Adrenal gland (tissue), 12 donors: ENCODE data around the gene COL12A1. TPM values are rescaled to one million over a fixed set of nuclear protein-coding genes. Genes with fewer than 3 reads are reported as not detected.

Source experiments
- DNase-seq, 7 donors: peaks; one replicate each; pipeline ENCODE4 v3.0.0-alpha.2; 2019 to 2020
- H3K27ac ChIP-seq, 5 donors: fragments of 200-600 bp; sonication (generic) in 4 of 5; 1 replicate in 3 of 5; 2 replicates in 2 of 5; pipeline versions ENCODE4 v1.5.1 to v1.8.0; 2016 to 2020; ENCODE audit warnings: mild to moderate bottlenecking in 1 of 5
- H3K27me3 ChIP-seq: fragments of 200-600 bp; 2 replicates; pipeline ENCODE4 v1.8.0; 2021
- H3K36me3 ChIP-seq, 2 donors: fragments of 200-600 bp; replicated peaks in 1 of 2; 1 replicate in 1 of 2; 2 replicates in 1 of 2; pipeline versions ENCODE4 v1.5.1 to v1.8.0; 2018 to 2022
- H3K4me1 ChIP-seq, 2 donors: fragments of 200-600 bp; replicated peaks in 1 of 2; 1 replicate in 1 of 2; 2 replicates in 1 of 2; pipeline versions ENCODE4 v1.5.1 to v1.8.0; 2018 to 2021
- H3K4me3 ChIP-seq, 4 donors: fragments of 200-600 bp; sonication (generic) in 3 of 4; one replicate each; pipeline ENCODE4 v1.5.1; 2016 to 2018
- H3K9me3 ChIP-seq, 3 donors: fragments of 200-600 bp; sonication (generic) in 1 of 3; replicated peaks in 1 of 3; 1 replicate in 2 of 3; 2 replicates in 1 of 3; pipeline versions ENCODE4 v1.5.1 to v1.8.0; 2016 to 2021
- CTCF ChIP-seq, 6 experiments: fragments of 450-650 bp in 4 of 6; fragments of 200-600 bp in 2 of 6; sonication (generic) in 1 of 6; IDR thresholded peaks; 1 replicate in 5 of 6; 2 replicates in 1 of 6; pipeline versions ENCODE4 v1.5.1 to v1.8.0; 2016 to 2021; ENCODE audit warnings: antibody characterized with exemption in 6 of 6, mild to moderate bottlenecking in 2 of 6, moderate library complexity in 1 of 6
- POLR2A ChIP-seq, 2 donors: fragments of 450-650 bp; IDR thresholded peaks; one replicate each; pipeline ENCODE4 v1.6.1; 2017; ENCODE audit warnings: antibody characterized with exemption in 2 of 2, mild to moderate bottlenecking in 2 of 2, moderate library complexity in 1 of 2
- WGBS, 4 donors: extraction: QIAGEN DNeasy Blood & Tissue Kit in 2 of 4; methylation state at CpG; one replicate each; pipeline versions ENCODE4 v1.1.5 to v1.1.7; 2013 to 2017; 5-methylcytosine and 5-hydroxymethylcytosine counted together
- intact Hi-C, 2 donors: fragments of 100-400 bp; cut with DNase I; formaldehyde crosslinking; loops; one replicate each; pipeline versions ENCODE4 v1.14.1 to v1.15.0; 2022 to 2023
- polyA plus RNA-seq, 3 donors: library from polyadenylated mRNA; stranded (reverse); fragments of 200-250 nt in 2 of 3; fragments of 350-450 nt in 1 of 3; fragmentation: Illumina TruSeq in 1 of 3; extraction: RNeasy Lipid Tissue Mini Kit (QIAGEN cat#74804) in 1 of 3; gene quantifications; one replicate each; pipeline ENCODE4 v1.2.3, GENCODE V29; 2013 to 2014
- total RNA-seq, 9 donors: library from RNA; depleted of rRNA in 4 of 9; stranded (reverse); fragments of >200 nt in 4 of 9; fragments of 120-200 nt in 1 of 9; fragmentation: NEBNext Ultra II Directional in 1 of 9; extraction: Animal tissue kit (Norgen Biotek cat#: 25700) in 1 of 9; gene quantifications; one replicate each; pipeline versions ENCODE4 v1.1.0 to v1.2.4, GENCODE V29; 2013 to 2023
- donor health status: healthy with polysubstance abuse.
- donor health status: Bipolar disorder and iron deficiency.
- donor health status: DM: yes; HTN: yes; CAD: no.
- donor health status: DM: no; HTN: no; CAD: no.
- donor health status: DM: no; HTN: no; CAD: no.
- donor health status: DM: yes; HTN: yes; CAD: no.

The COL12A1 gene
- total and polyA plus RNA-seq, 12 donors = 13.0 to 106 (median 54.2) TPM

GRCh38 chr6:75052491-75052890, 153.4 kb downstream of the COL12A1 start:
- H3K36me3 ChIP-seq = no peaks in the 10 kb centered on the region
- intact Hi-C loops = no loop called here
- no peak overlapping the region for H3K4me3 ChIP-seq
- WGBS, 4 donors = 65 to 74% (median 71%) methylated on average over 3 of the region's 3 CpGs
- H3K27ac ChIP-seq = no peak overlapping the region
- H3K9me3 ChIP-seq = no peaks in the 10 kb centered on the region
- DNase-seq = no peak
- H3K27me3 ChIP-seq = no peaks in the 10 kb centered on the region
- TF ChIP-seq POLR2A (IDR thresholded peaks at IDR 0.05) (no peak), CTCF (IDR thresholded peaks at IDR 0.05) (no peak)
- H3K4me1 ChIP-seq = no peaks in the 10 kb centered on the region

- Histone ChIP-seq H3K36me3 (no peaks in the 10 kb centered on the region), H3K4me3 (no peak overlapping the region), H3K27me3 (no peaks in the 10 kb centered on the region), H3K9me3 (no peaks in the 10 kb centered on the region), H3K4me1 (no peaks in the 10 kb centered on the region), H3K27ac (no peak overlapping the region)
- DNase-seq = no peak
- intact Hi-C loops = no loop called here
- TF ChIP-seq CTCF (IDR thresholded peaks at IDR 0.05) (no peak), POLR2A (IDR thresholded peaks at IDR 0.05) (no peak)
Observed at GRCh38 chr6:75049308-75049707, 156.5 kb downstream of the COL12A1 start.

- no peak for TF ChIP-seq POLR2A (IDR thresholded peaks at IDR 0.05)
- no peak for TF ChIP-seq CTCF (IDR thresholded peaks at IDR 0.05)
- Histone ChIP-seq H3K4me1 (no peaks in the 10 kb centered on the region), H3K4me3 (no peak overlapping the region), H3K27ac (no peak overlapping the region), H3K27me3 (no peaks in the 10 kb centered on the region), H3K36me3 (no peaks in the 10 kb centered on the region), H3K9me3 (no peaks in the 10 kb centered on the region)
- DNase-seq = no peak
- intact Hi-C loops = no loop called here
Observed at GRCh38 chr6:75044846-75045245, 161.0 kb downstream of the COL12A1 start.

- Histone ChIP-seq H3K36me3 (no peaks in the 10 kb centered on the region), H3K4me3 (no peak overlapping the region), H3K27me3 (no peaks in the 10 kb centered on the region), H3K9me3 (no peaks in the 10 kb centered on the region), H3K4me1 (no peaks in the 10 kb centered on the region), H3K27ac (no peak overlapping the region)
- TF ChIP-seq CTCF (IDR thresholded peaks at IDR 0.05) (no peak), POLR2A (IDR thresholded peaks at IDR 0.05) (no peak)
- DNase-seq = no peak
- WGBS, 4 donors = 53 to 88% (median 57%) methylated on average over 2 of the region's 2 CpGs
- intact Hi-C loops = no loop called here
Observed at GRCh38 chr6:75041381-75041780, 164.5 kb downstream of the COL12A1 start.

Other genes with a start within 250 kb of the COL12A1 start
- gene COX7A2, start 37.7 kb upstream of the COL12A1 start, total RNA-seq = 100 to 1,000 TPM; 150 to 675 (median 343) TPM
- 100 to 1,000 TPM; 304 to 542 (median 329) TPM for gene COX7A2, start 37.7 kb upstream of the COL12A1 start, polyA plus RNA-seq
- gene TMEM30A, start 78.7 kb upstream of the COL12A1 start, total RNA-seq = 100 to 1,000 TPM in 2 of 9 donors, 10 to 100 TPM in 7; 45.3 to 134 (median 71.3) TPM
- gene TMEM30A, start 78.7 kb upstream of the COL12A1 start, polyA plus RNA-seq = 10 to 100 TPM; 33.7 to 74.2 (median 34.0) TPM